K562 (cell line): ENCODE results near the gene VEGFA. TPM values are rescaled to one million over a fixed set of nuclear protein-coding genes. Genes with fewer than 3 reads are reported as not detected.

Experiments used
- ATAC-seq: fragments of 200-7000 bp; cut with Tn5 transposase; 3 replicates; pipeline ENCODE4 v1.9.1; 2020; ENCODE audit warnings: moderate library complexity
- BruUV-seq: library from RNA; stranded (reverse); fragments of 400-500 nt; replicated peaks from 2 replicates; lab custom pipeline; 2021; lab: Mats Ljungman, UMichigan
- CTCF ChIA-PET: fragments of 300-600 bp; formaldehyde crosslinking; extraction: SDS; loops from one replicate; lab custom pipeline; 2021; ENCODE audit warnings: low intra/inter-chr PET ratio; lab: Yijun Ruan, JAX
- POLR2A ChIA-PET: fragments of 300-600, 350-650 bp; sonication (Branson Sonifier 250); formaldehyde crosslinking; extraction: SDS; loops from one replicate; lab custom pipeline; 2021; ENCODE audit warnings: antibody characterized with exemption, inconsistent platforms; lab: Yijun Ruan, JAX
- DNase-seq, 4 experiments: peaks; one replicate each; pipeline versions ENCODE4 v3.0.0 to v3.0.0-alpha.2; 2011 to 2018; ENCODE audit warnings: low spot score in 3 of 4, mixed read lengths in 3 of 4; ENCODE audit errors: extremely low read depth in 1 of 4
- FAIRE-seq: peaks from 2 replicates; lab custom pipeline; 2011; peaks lifted over from hg19 to GRCh38; lab: Jason Lieb, UNC
- H2AFZ ChIP-seq: 2 replicates; pipeline ENCODE4 v1.6.0; 2011; ENCODE audit warnings: low read depth, low read length, control low read depth, inconsistent platforms
- H3K27ac ChIP-seq: fragments of 200-600 bp; 3 replicates; pipeline ENCODE4 v1.8.0; 2011; ENCODE audit warnings: low read depth, mild to moderate bottlenecking, control low read depth, inconsistent platforms, low read length, moderate library complexity, mixed read lengths; ENCODE audit errors: extremely low read depth
- H3K27me3 ChIP-seq, 2 experiments: fragments of 300-600 bp in 1 of 2; 2 replicates in 1 of 2; 3 replicates in 1 of 2; pipeline versions ENCODE4 v1.6.0 to v1.8.0; 2011; ENCODE audit warnings: inconsistent platforms in 2 of 2, low read length in 2 of 2, mild to moderate bottlenecking in 1 of 2, mixed read lengths in 1 of 2, moderate library complexity in 1 of 2; ENCODE audit not compliant: control insufficient read depth in 2 of 2, insufficient read depth in 2 of 2
- H3K36me3 ChIP-seq: fragments of 300-600 bp; 3 replicates; pipeline ENCODE4 v1.8.0; 2011; ENCODE audit warnings: mild to moderate bottlenecking, low read length, inconsistent platforms; ENCODE audit not compliant: control insufficient read depth, insufficient read depth
- H3K4me1 ChIP-seq, 2 experiments: fragments of 200-600 bp in 1 of 2; replicated peaks in 1 of 2; 2 replicates in 1 of 2; 3 replicates in 1 of 2; pipeline versions ENCODE4 v1.5.1 to v1.8.0; 2011; ENCODE audit warnings: inconsistent platforms in 2 of 2, low read length in 2 of 2, mild to moderate bottlenecking in 1 of 2, mixed read lengths in 1 of 2, moderate library complexity in 1 of 2; ENCODE audit not compliant: control insufficient read depth in 2 of 2, insufficient read depth in 2 of 2
- H3K4me2 ChIP-seq: 2 replicates; pipeline ENCODE4 v1.6.1; 2011; ENCODE audit warnings: low read length, control low read depth, inconsistent platforms, mixed read lengths; ENCODE audit not compliant: insufficient read depth
- H3K4me3 ChIP-seq: fragments of 200-600 bp; sonication (generic), shearing (Covaris generic); 2 replicates; pipeline ENCODE4 v1.5.1; 2016; ENCODE audit warnings: control low read depth, inconsistent platforms
- H3K79me2 ChIP-seq: fragments of 200-600 bp; 3 replicates; pipeline ENCODE4 v1.8.0; 2011; ENCODE audit warnings: low read length, inconsistent platforms; ENCODE audit not compliant: control insufficient read depth, insufficient read depth
- H3K9ac ChIP-seq, 2 experiments: 2 replicates each; pipeline versions ENCODE4 v1.6.0 to v1.6.1; 2011; ENCODE audit warnings: low read depth in 2 of 2, low read length in 2 of 2, control low read depth in 1 of 2, inconsistent platforms in 1 of 2, mild to moderate bottlenecking in 1 of 2, mixed read lengths in 1 of 2; ENCODE audit not compliant: insufficient read depth in 1 of 2
- H3K9me1 ChIP-seq: one replicate; pipeline ENCODE4 v1.6.0; 2011; ENCODE audit warnings: inconsistent platforms, mild to moderate bottlenecking, low read length, moderate library complexity; ENCODE audit not compliant: control insufficient read depth, insufficient read depth
- H3K9me3 ChIP-seq: replicated peaks from 2 replicates; pipeline ENCODE4 v1.5.1; 2011; ENCODE audit warnings: low read depth, low read length, inconsistent platforms; ENCODE audit not compliant: control insufficient read depth, insufficient read depth
- H4K20me1 ChIP-seq: replicated peaks from 2 replicates; pipeline ENCODE4 v1.6.1; 2011; ENCODE audit warnings: low read length, inconsistent platforms, mixed read lengths; ENCODE audit not compliant: control insufficient read depth, insufficient read depth
- CEBPG ChIP-seq, 3 experiments: fragments of 200-800 bp in 1 of 3; sonication (Bioruptor generic) in 1 of 3; sonication (generic) in 1 of 3; formaldehyde crosslinking in 1 of 3; IDR thresholded peaks in 2 of 3; conservative IDR thresholded peaks in 1 of 3; 2 replicates each; pipeline versions ENCODE4 v1.6.1 to v1.8.0; 2016 to 2022; ENCODE audit warnings: missing compliant biosample characterization in 2 of 3, missing genetic modification characterization in 2 of 3, mild to moderate bottlenecking in 1 of 3, missing genetic modification reagents in 1 of 3
- DIDO1 ChIP-seq: fragments of 450-650 bp; IDR thresholded peaks from 2 replicates; pipeline ENCODE4 v1.6.1; 2016; ENCODE audit warnings: low read depth, missing biosample characterization, missing genetic modification characterization
- DNMT1 ChIP-seq: fragments of 450-650 bp; IDR thresholded peaks from 2 replicates; pipeline ENCODE4 v1.6.1; 2016; ENCODE audit warnings: antibody characterized with exemption, mild to moderate bottlenecking
- PHF21A ChIP-seq: fragments of 450-650 bp; IDR thresholded peaks from 2 replicates; pipeline ENCODE4 v1.6.1; 2017; ENCODE audit warnings: low read depth, borderline replicate concordance
- TAL1 ChIP-seq: fragments of 450-650 bp; IDR thresholded peaks from 2 replicates; pipeline ENCODE4 v1.6.1; 2016; ENCODE audit warnings: mild to moderate bottlenecking
- WGBS: fragments of 100-300 bp; shearing (Covaris generic); methylation state at CpG from one replicate; pipeline ENCODE4 v1.1.6; 2016; ENCODE audit warnings: low coverage, mixed read lengths; ENCODE audit not compliant: insufficient coverage; ENCODE audit errors: missing lambda C conversion rate; 5-methylcytosine and 5-hydroxymethylcytosine counted together
- in situ Hi-C: fragments of 300-500 bp; cut with MboI; formaldehyde crosslinking; loops from 4 replicates; pipeline ENCODE4 v1.15.0; 2018; ENCODE audit warnings: inconsistent platforms, mixed read lengths
- intact Hi-C: fragments of 100-400 bp; cut with micrococcal nuclease; formaldehyde crosslinking; loops from 2 replicates; pipeline ENCODE4 v1.14.2; 2022
- polyA plus RNA-seq, 8 experiments: library from polyadenylated mRNA; depleted of rRNA in 4 of 8; stranded (reverse) in 5 of 8; unstranded in 3 of 8; fragments of >200 nt; fragmentation: Nextera tagmentation in 2 of 8; fragmentation: Illumina TruSeq in 1 of 8; extraction: Ambion mirVana in 2 of 8; extraction: Trizol in 1 of 8; gene quantifications; 2 replicates each; pipeline versions ENCODE4 v1.2.1 to v1.2.3, GENCODE V29; 2011 to 2014; ENCODE audit warnings: inconsistent platforms in 1 of 8, missing spikeins in 1 of 8
- total RNA-seq, 7 experiments: library from RNA; depleted of rRNA in 6 of 7; stranded (reverse); fragments of >200 nt in 6 of 7; fragmentation: Illumina TruSeq in 2 of 7; extraction: Trizol in 2 of 7; gene quantifications; 2 replicates each; pipeline versions ENCODE4 v1.2.1 to v1.2.3, GENCODE V29; 2011 to 2021; ENCODE audit warnings: low replicate concordance in 1 of 7

Gene VEGFA
- total and polyA plus RNA-seq, 9 of the 15 experiments (the other 6 are each of a cell fraction or from before 2014, with no cell fraction given): 14.0 to 271 (median 124) TPM

GRCh38 chr6:43833996-43834390, 64.0 kb downstream of the VEGFA start (continued):
- no peak for TF ChIP-seq DNMT1
- no peak for TF ChIP-seq CEBPG (CRISPR knock-in tag; IDR thresholded peaks at IDR 0.05)
- TF ChIP-seq CEBPG (tag; conservative IDR thresholded peaks at IDR 0.05 in 1 of 2, IDR thresholded peaks at IDR 0.05 in 1 of 2): no peak
- no peak for TF ChIP-seq DIDO1

DNA sequence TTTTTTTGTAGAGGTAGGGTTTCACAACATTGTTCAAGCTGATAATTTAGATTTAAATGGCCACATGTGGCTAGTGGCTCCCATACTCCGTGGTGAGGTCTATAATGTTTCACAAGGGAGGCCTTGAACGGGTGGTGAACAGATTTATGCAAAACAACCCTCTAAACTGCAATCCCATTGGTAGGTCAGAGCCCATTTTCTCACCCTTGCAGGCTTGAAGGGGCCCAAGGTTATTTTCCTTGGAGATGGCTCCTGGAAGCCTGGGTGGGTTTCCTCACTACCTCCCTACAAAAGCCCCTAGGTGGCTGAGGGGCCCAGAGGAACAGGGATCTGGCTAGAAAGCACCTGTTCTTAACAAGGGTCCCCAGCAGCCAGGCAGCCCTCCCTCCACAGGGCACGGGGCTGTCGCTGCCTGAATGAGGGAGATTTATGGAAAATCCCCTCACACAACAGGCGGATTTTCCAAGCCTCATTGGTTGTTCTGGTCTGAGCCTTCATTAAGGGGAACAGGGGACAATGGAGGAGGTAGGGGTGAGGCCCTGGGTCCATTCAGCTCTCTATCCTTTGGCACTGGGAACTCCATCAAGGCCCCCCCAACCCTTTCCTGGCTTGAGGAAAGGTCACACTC, 64.6 kb downstream of the VEGFA start:
- DNase-seq (no peak), FAIRE-seq (no peak), ATAC-seq (no peak)
- Histone ChIP-seq H3K4me2 (no peak overlapping the region), H4K20me1 (0 out of 2 replicates have a peak, but pooled peaks cover 7% of the 10 kb centered on the region), H3K27me3 (peaks cover 19 to 22% of the 10 kb centered on the region in 2 experiments; a peak in 4 of 5 replicates), H3K27ac (no peak overlapping the region), H2AFZ (no peak overlapping the region), H3K4me1 (peaks cover 29 to 30% of the 10 kb centered on the region in 2 experiments), H3K79me2 (no peaks in the 10 kb centered on the region), H3K9ac (no peak overlapping the region), H3K9me1 (no peaks in the 10 kb centered on the region), H3K36me3 (no peaks in the 10 kb centered on the region), H3K4me3 (no peak overlapping the region), H3K9me3 (no peaks in the 10 kb centered on the region)
- intact Hi-C loops (loop anchor here (5.0 to 10.0 kb wide), 3 partner anchors 47 to 243 kb away; no protein-coding TSS in a partner anchor), in situ Hi-C loops (no loop called here)
- CTCF ChIA-PET: no interaction called here
- WGBS: 11% methylated on average over 5 of the region's 5 CpGs
- TF ChIP-seq PHF21A: peak; percentile 43; the same call in 1 of the 2 replicates
- no peak for TF ChIP-seq TAL1
- no TSS peak for BruUV-seq
- POLR2A ChIA-PET: interaction anchor here (0.6 to 1.4 kb wide), 3 partner anchors 9 to 64 kb away, joined by 3 to 7 read pairs (median 4); no protein-coding TSS in a partner anchor
